Measurements from ENCODE around the gene IGFBP4.

- TF ChIP-seq CTCF (IDR thresholded peaks at IDR 0.05 in 2 of 3, conservative IDR thresholded peaks at IDR 0.05 in 1 of 3; ENCODE audit: control insufficient read depth in 2 of 3, extremely low read depth in 1 of 3, insufficient read depth in 1 of 3, low read depth in 3 of 3, low read length in 3 of 3) = no peak
- no peak for TF ChIP-seq BRCA1 (IDR thresholded peaks at IDR 0.05; ENCODE audit: low read depth, low read length)
- TF ChIP-seq, protein P1, sequence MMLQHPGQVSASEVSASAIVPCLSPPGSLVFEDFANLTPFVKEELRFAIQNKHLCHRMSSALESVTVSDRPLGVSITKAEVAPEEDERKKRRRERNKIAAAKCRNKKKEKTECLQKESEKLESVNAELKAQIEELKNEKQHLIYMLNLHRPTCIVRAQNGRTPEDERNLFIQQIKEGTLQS (IDR thresholded peaks at IDR 0.05; ENCODE audit: borderline replicate concordance, extremely low read depth, low read depth, low read length) = no peak
- no peak for TF ChIP-seq NRF1 (conservative IDR thresholded peaks at IDR 0.05; ENCODE audit: low read depth, low read length)
- TF ChIP-seq CHD2 (IDR thresholded peaks at IDR 0.05; ENCODE audit: borderline replicate concordance, low read depth, low read length) = no peak
- TF ChIP-seq RB1 (IDR thresholded peaks at IDR 0.05; ENCODE audit: borderline replicate concordance) = no peak
- no peak for TF ChIP-seq SP1 (IDR thresholded peaks at IDR 0.05; ENCODE audit: low read depth, low read length)
These were observed 41.2 kb downstream of the IGFBP4 start for GRCh38 chr17:40484285-40484972.
